H9 (cell line): ENCODE measurements around the gene KIF26A. TPM values are rescaled to one million over a fixed set of nuclear protein-coding genes. Genes with fewer than 3 reads are reported as not detected.

Experiments
- DNase-seq: peaks from one replicate; pipeline ENCODE4 v3.0.0-alpha.2; 2017
- H2AFZ ChIP-seq: one replicate; pipeline ENCODE4 v1.6.1; 2013; ENCODE audit warnings: mild to moderate bottlenecking, low read length, control low read depth, moderate library complexity
- H2AK5ac ChIP-seq: 2 replicates; pipeline ENCODE4 v1.6.1; 2013; ENCODE audit warnings: low read length, control low read depth, mixed read lengths; ENCODE audit not compliant: insufficient read length
- H2BK120ac ChIP-seq: one replicate; pipeline ENCODE4 v1.6.1; 2013; ENCODE audit warnings: low read depth, mild to moderate bottlenecking, low read length, control low read depth, inconsistent platforms; ENCODE audit not compliant: poor library complexity, severe bottlenecking
- H2BK12ac ChIP-seq: 2 replicates; pipeline ENCODE4 v1.6.1; 2013; ENCODE audit warnings: low read length, control low read depth, mixed read lengths, low read depth; ENCODE audit not compliant: insufficient read length
- H2BK15ac ChIP-seq: 2 replicates; pipeline ENCODE4 v1.6.1; 2013; ENCODE audit warnings: low read depth, low read length, control low read depth
- H2BK20ac ChIP-seq: one replicate; pipeline ENCODE4 v1.6.1; 2013; ENCODE audit warnings: low read depth, mild to moderate bottlenecking, low read length, control low read depth, inconsistent platforms; ENCODE audit not compliant: poor library complexity, severe bottlenecking
- H2BK5ac ChIP-seq: 2 replicates; pipeline ENCODE4 v1.6.1; 2013; ENCODE audit warnings: low read length, control low read depth, mixed read lengths; ENCODE audit not compliant: insufficient read length
- H3K14ac ChIP-seq: 2 replicates; pipeline ENCODE4 v1.6.1; 2013; ENCODE audit warnings: low read length, control low read depth; ENCODE audit not compliant: insufficient read depth
- H3K18ac ChIP-seq: 2 replicates; pipeline ENCODE4 v1.6.1; 2013; ENCODE audit warnings: low read depth, mild to moderate bottlenecking, mixed read lengths, low read length, control low read depth; ENCODE audit not compliant: insufficient read length
- H3K23ac ChIP-seq: 2 replicates; pipeline ENCODE4 v1.6.1; 2013; ENCODE audit warnings: low read length, control low read depth, mixed read lengths, low read depth; ENCODE audit not compliant: insufficient read length
- H3K23me2 ChIP-seq: 2 replicates; pipeline ENCODE4 v1.6.1; 2013; ENCODE audit warnings: low read depth, mild to moderate bottlenecking, mixed read lengths, low read length, control low read depth; ENCODE audit not compliant: insufficient read length, poor library complexity, severe bottlenecking
- H3K27ac ChIP-seq: 2 replicates; pipeline ENCODE4 v1.5.1; 2013; ENCODE audit warnings: low read length, control low read depth, mixed read lengths, low read depth; ENCODE audit not compliant: insufficient read length
- H3K27me3 ChIP-seq: 2 replicates; pipeline ENCODE4 v1.6.1; 2013; ENCODE audit warnings: low read length, control low read depth, inconsistent platforms; ENCODE audit not compliant: insufficient read depth
- H3K4ac ChIP-seq: 2 replicates; pipeline ENCODE4 v1.6.1; 2013; ENCODE audit warnings: low read depth, mild to moderate bottlenecking, control low read depth, inconsistent platforms, low read length, moderate library complexity
- H3K4me1 ChIP-seq: 2 replicates; pipeline ENCODE4 v1.6.1; 2013; ENCODE audit warnings: low read length, control low read depth, inconsistent platforms; ENCODE audit not compliant: insufficient read depth
- H3K4me2 ChIP-seq: 2 replicates; pipeline ENCODE4 v1.6.1; 2013; ENCODE audit warnings: low read length, control low read depth, mixed read lengths; ENCODE audit not compliant: insufficient read length, insufficient read depth
- H3K56ac ChIP-seq: 2 replicates; pipeline ENCODE4 v1.6.1; 2013; ENCODE audit warnings: low read depth, mild to moderate bottlenecking, mixed read lengths, low read length, control low read depth; ENCODE audit not compliant: insufficient read length
- H3K79me1 ChIP-seq: 2 replicates; pipeline ENCODE4 v1.6.1; 2013; ENCODE audit warnings: low read depth, mild to moderate bottlenecking, moderate library complexity, low read length, control low read depth, inconsistent platforms; ENCODE audit not compliant: insufficient read depth, poor library complexity, severe bottlenecking
- H3K79me2 ChIP-seq: 2 replicates; pipeline ENCODE4 v1.6.1; 2013; ENCODE audit warnings: low read length, control low read depth, inconsistent platforms; ENCODE audit not compliant: insufficient read depth
- H3K9ac ChIP-seq: 2 replicates; pipeline ENCODE4 v1.6.1; 2013; ENCODE audit warnings: low read length, control low read depth, mixed read lengths; ENCODE audit not compliant: insufficient read length; ENCODE audit errors: extremely low read depth
- H3K9me3 ChIP-seq: one replicate; pipeline ENCODE4 v1.6.1; 2013; ENCODE audit warnings: low read depth, low read length, inconsistent platforms; ENCODE audit not compliant: control insufficient read depth
- H3T11ph ChIP-seq: one replicate; pipeline ENCODE4 v1.6.1; 2013; ENCODE audit warnings: mild to moderate bottlenecking, low read length, control low read depth, inconsistent platforms
- H4K20me1 ChIP-seq: one replicate; pipeline ENCODE4 v1.6.1; 2013; ENCODE audit not compliant: control insufficient read depth, insufficient read length, insufficient read depth
- H4K5ac ChIP-seq: 2 replicates; pipeline ENCODE4 v1.6.1; 2013; ENCODE audit warnings: low read depth, mild to moderate bottlenecking, mixed read lengths, low read length, control low read depth; ENCODE audit not compliant: insufficient read length
- H4K8ac ChIP-seq: replicated peaks from 2 replicates; pipeline ENCODE4 v1.6.1; 2013; ENCODE audit warnings: low read length, control low read depth, mixed read lengths, low read depth; ENCODE audit not compliant: insufficient read length
- H4K91ac ChIP-seq: 2 replicates; pipeline ENCODE4 v1.6.1; 2013; ENCODE audit warnings: low read depth, mild to moderate bottlenecking, moderate library complexity, mixed read lengths, low read length, control low read depth; ENCODE audit not compliant: insufficient read length
- H3K27ac Mint-ChIP-seq, 3 experiments: 2 replicates in 2 of 3; 3 replicates in 1 of 3; pipeline ENCODE4 v1.8.0; 2020 to 2021; ENCODE audit warnings: mixed read lengths in 3 of 3, mild to moderate bottlenecking in 1 of 3, moderate library complexity in 1 of 3
- H3K27me3 Mint-ChIP-seq: 2 replicates; pipeline ENCODE4 v1.8.0; 2021; ENCODE audit warnings: low read depth, mild to moderate bottlenecking, moderate library complexity, mixed read lengths
- H3K36me3 Mint-ChIP-seq, 3 experiments: 2 replicates in 2 of 3; 3 replicates in 1 of 3; pipeline ENCODE4 v1.8.0; 2020 to 2021; ENCODE audit warnings: low read depth in 3 of 3, mixed read lengths in 3 of 3; ENCODE audit not compliant: insufficient read depth in 1 of 3
- H3K4me1 Mint-ChIP-seq, 2 experiments: 2 replicates each; pipeline ENCODE4 v1.8.0; 2020; ENCODE audit warnings: mixed read lengths in 2 of 2
- H3K4me3 Mint-ChIP-seq, 2 experiments: 2 replicates in 1 of 2; 3 replicates in 1 of 2; pipeline ENCODE4 v1.8.0; 2020 to 2021; ENCODE audit warnings: mild to moderate bottlenecking in 2 of 2, mixed read lengths in 2 of 2, moderate library complexity in 1 of 2
- H3K9me3 Mint-ChIP-seq, 2 experiments: 2 replicates in 1 of 2; 3 replicates in 1 of 2; pipeline ENCODE4 v1.8.0; 2020; ENCODE audit warnings: mild to moderate bottlenecking in 2 of 2, mixed read lengths in 2 of 2, moderate library complexity in 1 of 2
- CTCF ChIP-seq: fragments of 200-600 bp; sonication (generic); conservative IDR thresholded peaks from 3 replicates; pipeline ENCODE4 v1.8.0; 2021; ENCODE audit warnings: antibody characterized with exemption, mild to moderate bottlenecking
- WGBS: extraction: QIAGEN DNeasy Blood & Tissue Kit; methylation state at CpG from one replicate; pipeline ENCODE4 v1.1.7; 2013; ENCODE audit warnings: missing lambda C conversion rate, low lambda C conversion rate, mixed read lengths; ENCODE audit not compliant: insufficient read length; ENCODE audit errors: extremely low coverage; 5-methylcytosine and 5-hydroxymethylcytosine counted together
- total RNA-seq: library from RNA; stranded (reverse); gene quantifications from 2 replicates; pipeline ENCODE4 v1.2.1, GENCODE V29; 2021

The KIF26A gene
- total RNA-seq, 1 experiment from 2014 or later = 44.2 TPM

GRCh38 chr14:104155513-104155912 lies 17.1 kb downstream of the KIF26A start:
- no peaks in the 10 kb centered on the region for H3K4me1 ChIP-seq
- no peak for TF ChIP-seq CTCF
- H3K4me3 Mint-ChIP-seq = no peak overlapping the region
- no peak overlapping the region for H2BK15ac ChIP-seq
- H2BK120ac ChIP-seq = no peak overlapping the region
- no peaks in the 10 kb centered on the region for H3K27me3 ChIP-seq
- no peak overlapping the region for H3K27ac ChIP-seq
- no peak overlapping the region for H3K9ac ChIP-seq
- no peak overlapping the region for H3T11ph ChIP-seq
- peaks cover 5 to 10% of the 10 kb centered on the region in 2 experiments for H3K4me1 Mint-ChIP-seq
- no CpG with 5 or more reads among the region's 29 CpGs for WGBS
- H3K27me3 Mint-ChIP-seq = no peaks in the 10 kb centered on the region
- no peak overlapping the region for H2BK20ac ChIP-seq
- H4K5ac ChIP-seq = no peak overlapping the region
- no peaks in the 10 kb centered on the region for H3K79me1 ChIP-seq
- no peak overlapping the region for H3K56ac ChIP-seq
- no peak overlapping the region for H3K4ac ChIP-seq
- no peak overlapping the region for H2AFZ ChIP-seq
- H3K27ac Mint-ChIP-seq = no peak overlapping the region
- H3K23ac ChIP-seq = no peak overlapping the region
- H3K23me2 ChIP-seq = no peaks in the 10 kb centered on the region
- no peaks in the 10 kb centered on the region for H3K9me3 ChIP-seq
- no peaks in the 10 kb centered on the region for H4K20me1 ChIP-seq
- no peak overlapping the region for H2BK12ac ChIP-seq
- no peak overlapping the region for H4K91ac ChIP-seq
- no peaks in the 10 kb centered on the region for H3K9me3 Mint-ChIP-seq
- no peak for DNase-seq
- peaks cover 5 to 11% (median 5%) of the 10 kb centered on the region in 3 experiments; a peak in 6 of 7 replicates for H3K36me3 Mint-ChIP-seq
- no peak overlapping the region for H4K8ac ChIP-seq
- H3K18ac ChIP-seq = no peak overlapping the region
- H3K14ac ChIP-seq = no peak overlapping the region
- no peak overlapping the region for H2AK5ac ChIP-seq
- no peaks in the 10 kb centered on the region; the same call in 1 of the 2 replicates for H3K79me2 ChIP-seq
- H3K4me2 ChIP-seq = no peak overlapping the region
- no peak overlapping the region for H2BK5ac ChIP-seq
